CD4-positive, alpha-beta T cell (primary cell): ENCODE measurements around the gene ATG4D. TPM values are rescaled to one million over a fixed set of nuclear protein-coding genes. Genes with fewer than 3 reads are reported as not detected.

Experiments used
- ATAC-seq: fragments of 200-7000 bp; cut with Tn5 transposase; one replicate; pipeline ENCODE4 v1.10.0; 2022; ENCODE audit warnings: mild to moderate bottlenecking; ENCODE audit not compliant: poor library complexity
- CTCF ChIA-PET: fragments of 350-600 bp; sonication (Branson Sonifier 250); formaldehyde crosslinking; loops from one replicate; lab custom pipeline; 2021; ENCODE audit warnings: antibody characterized with exemption, inconsistent platforms; lab: Charles Lee
- POLR2A ChIA-PET: fragments of 350-600 bp; sonication (Branson Sonifier 250); formaldehyde crosslinking; loops from one replicate; lab custom pipeline; 2021; ENCODE audit warnings: antibody characterized with exemption, inconsistent platforms; lab: Charles Lee
- DNase-seq, 14 experiments: peaks; one replicate each; pipeline ENCODE4 v3.0.0-alpha.2; 2013 to 2020; ENCODE audit warnings: mixed read lengths in 2 of 14
- H3K27ac ChIP-seq, 2 donors: one replicate each; pipeline versions ENCODE4 v1.5.1 to v1.7.0; 2013; ENCODE audit warnings: low read length in 2 of 2, low read depth in 1 of 2, mild to moderate bottlenecking in 1 of 2
- H3K27me3 ChIP-seq, 2 experiments: 1 replicate in 1 of 2; 2 replicates in 1 of 2; pipeline versions ENCODE4 v1.6.1 to v1.7.0; 2013; ENCODE audit warnings: low read length in 2 of 2, control low read depth in 1 of 2, mild to moderate bottlenecking in 1 of 2, moderate library complexity in 1 of 2; ENCODE audit not compliant: insufficient read depth in 2 of 2, control insufficient read depth in 1 of 2
- H3K36me3 ChIP-seq: one replicate; pipeline ENCODE4 v1.6.1; 2013; ENCODE audit warnings: low read length, control low read depth; ENCODE audit not compliant: insufficient read depth
- H3K4me1 ChIP-seq: one replicate; pipeline ENCODE4 v1.6.1; 2013; ENCODE audit warnings: low read length, control low read depth; ENCODE audit not compliant: insufficient read depth
- H3K4me3 ChIP-seq: one replicate; pipeline ENCODE4 v1.5.1; 2013; ENCODE audit warnings: mild to moderate bottlenecking, low read length, moderate library complexity
- H3K9me3 ChIP-seq, 2 experiments: 1 replicate in 1 of 2; 2 replicates in 1 of 2; pipeline versions ENCODE4 v1.6.1 to v1.7.0; 2013; ENCODE audit warnings: low read length in 2 of 2, mild to moderate bottlenecking in 2 of 2, control low read depth in 1 of 2, moderate library complexity in 1 of 2; ENCODE audit not compliant: control insufficient read depth in 1 of 2, insufficient read depth in 1 of 2
- H3K27ac Mint-ChIP-seq: one replicate; pipeline ENCODE4 v1.8.0; 2020; ENCODE audit warnings: mixed read lengths
- H3K27me3 Mint-ChIP-seq: one replicate; pipeline ENCODE4 v1.8.0; 2021; ENCODE audit warnings: mixed read lengths
- H3K36me3 Mint-ChIP-seq: one replicate; pipeline ENCODE4 v1.8.0; 2021; ENCODE audit warnings: low read depth, mixed read lengths
- H3K4me1 Mint-ChIP-seq: one replicate; pipeline ENCODE4 v1.8.0; 2021; ENCODE audit warnings: low read depth, mixed read lengths
- H3K4me3 Mint-ChIP-seq: one replicate; pipeline ENCODE4 v1.8.0; 2020; ENCODE audit warnings: mild to moderate bottlenecking, mixed read lengths
- H3K9me3 Mint-ChIP-seq: one replicate; pipeline ENCODE4 v1.8.0; 2020; ENCODE audit warnings: mixed read lengths
- intact Hi-C, 2 experiments: fragments of 100-400 bp; cut with DNase I in 1 of 2; cut with micrococcal nuclease in 1 of 2; formaldehyde crosslinking; loops; one replicate each; pipeline versions ENCODE4 v1.15.1 to v1.9.0; 2023 to 2025; cut with DNase I, micrococcal nuclease
- polyA plus RNA-seq, 2 donors: library from polyadenylated mRNA; unstranded; fragments of 120-200 nt; gene quantifications; one replicate each; pipeline ENCODE4 v1.2.1, GENCODE V29; 2013
- total RNA-seq, 174 experiments: library from RNA in 2 of 174; stranded (reverse) in 2 of 174; gene quantifications; one replicate each; pipeline ENCODE4 v1.2.3 and lab custom pipeline; 2021 to 2026
- TF ChIP-seq, protein P1 (sequence below): fragments of 200-600 bp; IDR thresholded peaks from one replicate; pipeline ENCODE4 v1.8.0; 2022; ENCODE audit warnings: antibody characterized with exemption, mild to moderate bottlenecking

Gene ATG4D
- total RNA-seq (10 to 100 TPM; 81.1 to 84.6 TPM), total RNA-seq (lab: John Stamatoyannopoulos, UW) (12.9 to 49.2 (median 29.3) reads per million in 172 experiments)
- 27.8 TPM for polyA plus RNA-seq (2013, experiment 1 of 2)
- 29.0 TPM for polyA plus RNA-seq (2013, experiment 2 of 2)

DNA sequence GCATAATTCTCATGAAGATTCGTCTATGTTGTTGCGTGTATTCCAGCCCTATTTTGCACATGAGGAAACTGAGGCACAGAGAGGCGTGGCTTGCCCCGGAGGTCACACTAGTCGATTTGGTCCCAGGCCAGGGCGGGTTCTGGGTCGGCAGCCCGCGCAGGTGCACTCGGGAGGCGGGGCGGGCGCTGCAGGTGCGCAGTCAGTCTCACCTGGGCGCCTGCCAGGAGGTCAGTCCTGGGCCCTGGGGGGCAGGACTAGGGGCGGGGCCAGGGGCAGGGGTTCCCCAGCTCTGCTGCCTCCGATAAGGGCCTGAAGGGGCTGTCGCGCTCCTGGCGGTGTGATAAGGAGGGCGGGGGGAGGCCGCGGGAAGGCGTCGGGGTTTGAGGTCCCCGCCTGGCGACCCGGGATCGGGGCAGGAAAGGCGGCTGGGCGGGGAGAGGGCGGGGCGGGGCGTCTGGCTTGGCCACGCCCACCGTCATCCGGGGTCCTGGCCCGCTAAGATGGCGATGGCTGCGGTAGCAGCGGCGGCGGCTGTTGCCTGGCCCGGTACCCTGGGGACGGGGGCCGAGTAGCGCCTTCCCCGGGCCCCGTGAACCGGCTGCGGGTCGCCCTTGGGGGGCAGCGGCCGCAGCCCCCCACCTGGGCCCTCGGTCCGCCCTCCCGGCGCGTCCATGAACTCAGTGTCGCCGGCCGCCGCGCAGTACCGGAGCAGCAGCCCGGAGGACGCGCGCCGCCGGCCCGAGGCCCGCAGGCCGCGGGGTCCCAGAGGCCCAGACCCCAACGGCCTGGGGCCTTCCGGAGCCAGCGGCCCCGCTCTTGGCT lies at the start of gene ATG4D:
Gene ATG4D, plus strand, starts transcription at position 485 of the 822 bp plus-strand sequence. Its CDS starts 187 bp downstream, at position 672.
- intact Hi-C loops, result loop anchor here (1.0 to 5.0 kb wide), 4 partner anchors 23 to 110 kb away; partner anchors contain the start of genes KEAP1 (in 1 of the 2) and KRI1 (in 1 of the 2)
- POLR2A ChIA-PET, result interaction anchor here (0.7 to 1.7 kb wide), 4 partner anchors 11 to 174 kb away, joined by 3 to 9 read pairs (median 6); partner anchors contain the start of genes CDKN2D and KRI1

DNA sequence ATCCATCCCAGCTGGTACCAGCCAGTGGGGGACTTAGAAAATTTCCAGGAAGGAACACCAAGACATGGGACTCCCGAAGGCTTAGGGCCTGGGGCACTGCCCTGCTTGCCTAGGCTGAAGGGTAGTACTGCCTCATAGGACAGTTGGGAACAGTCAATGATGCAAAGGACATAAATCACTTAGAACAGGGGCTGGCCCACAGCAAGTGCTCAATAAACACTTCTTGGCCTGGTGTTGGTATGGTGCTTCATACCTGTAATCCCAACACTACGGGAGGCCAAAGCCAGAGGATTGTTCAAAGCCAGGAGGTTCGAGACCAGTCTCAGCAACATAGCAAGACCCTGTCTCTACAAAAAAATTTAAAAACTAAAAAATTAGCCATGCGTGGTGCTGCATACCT lies 46.3 kb upstream of the ATG4D start:
- Histone ChIP-seq H3K27me3 (no peaks in the 10 kb centered on the region), H3K27ac (no peak overlapping the region), H3K9me3 (no peaks in the 10 kb centered on the region), H3K36me3 (peaks cover 39% of the 10 kb centered on the region), H3K4me1 (peaks cover 48% of the 10 kb centered on the region), H3K4me3 (no peak overlapping the region)
- peaks cover 33% of the 10 kb centered on the region for H3K36me3 Mint-ChIP-seq
- CTCF ChIA-PET, result interaction anchor here (0.7 kb wide), 1 partner anchor 69 kb away, joined by 3 read pairs; no protein-coding TSS in a partner anchor
- no peaks in the 10 kb centered on the region for H3K27me3 Mint-ChIP-seq
- H3K4me1 Mint-ChIP-seq, result peaks cover 25% of the 10 kb centered on the region
- POLR2A ChIA-PET, result no interaction called here
- intact Hi-C loops, result no loop called here
- H3K27ac Mint-ChIP-seq, result no peak overlapping the region
- H3K9me3 Mint-ChIP-seq, result no peaks in the 10 kb centered on the region
- ATAC-seq (no peak), DNase-seq (no peak)
- H3K4me3 Mint-ChIP-seq, result peak overlapping the region; percentile 57
- TF ChIP-seq, protein P1, sequence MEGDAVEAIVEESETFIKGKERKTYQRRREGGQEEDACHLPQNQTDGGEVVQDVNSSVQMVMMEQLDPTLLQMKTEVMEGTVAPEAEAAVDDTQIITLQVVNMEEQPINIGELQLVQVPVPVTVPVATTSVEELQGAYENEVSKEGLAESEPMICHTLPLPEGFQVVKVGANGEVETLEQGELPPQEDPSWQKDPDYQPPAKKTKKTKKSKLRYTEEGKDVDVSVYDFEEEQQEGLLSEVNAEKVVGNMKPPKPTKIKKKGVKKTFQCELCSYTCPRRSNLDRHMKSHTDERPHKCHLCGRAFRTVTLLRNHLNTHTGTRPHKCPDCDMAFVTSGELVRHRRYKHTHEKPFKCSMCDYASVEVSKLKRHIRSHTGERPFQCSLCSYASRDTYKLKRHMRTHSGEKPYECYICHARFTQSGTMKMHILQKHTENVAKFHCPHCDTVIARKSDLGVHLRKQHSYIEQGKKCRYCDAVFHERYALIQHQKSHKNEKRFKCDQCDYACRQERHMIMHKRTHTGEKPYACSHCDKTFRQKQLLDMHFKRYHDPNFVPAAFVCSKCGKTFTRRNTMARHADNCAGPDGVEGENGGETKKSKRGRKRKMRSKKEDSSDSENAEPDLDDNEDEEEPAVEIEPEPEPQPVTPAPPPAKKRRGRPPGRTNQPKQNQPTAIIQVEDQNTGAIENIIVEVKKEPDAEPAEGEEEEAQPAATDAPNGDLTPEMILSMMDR, result no peak

More for the DNA sequence above, at the start of gene ATG4D:
- H3K27ac Mint-ChIP-seq, result peak within 1 kb of the TSS; percentile 79
- peaks cover 18% of the 10 kb centered on the region for H3K4me1 Mint-ChIP-seq
- Histone ChIP-seq H3K36me3 (peaks cover 18% of the 10 kb centered on the region), H3K4me3 (peak within 1 kb of the TSS; percentile 90), H3K27me3 (peaks cover 0 to 3% of the 10 kb centered on the region in 2 experiments), H3K9me3 (no peaks in the 10 kb centered on the region), H3K4me1 (peaks cover 27% of the 10 kb centered on the region), H3K27ac (peak within 1 kb of the TSS; percentile 48 to 78)
- ATAC-seq, result peak; percentile 86
- peaks cover 5% of the 10 kb centered on the region for H3K27me3 Mint-ChIP-seq
- no peaks in the 10 kb centered on the region for H3K9me3 Mint-ChIP-seq
- peaks cover 11% of the 10 kb centered on the region for H3K36me3 Mint-ChIP-seq
- H3K4me3 Mint-ChIP-seq, result peak within 1 kb of the TSS; percentile 89
- DNase-seq, result peak; percentile 68 to 92 (median 80)
- CTCF ChIA-PET, result interaction anchor here (1.3 to 3.7 kb wide), 2 partner anchors 10 to 24 kb away, joined by 3 to 24 read pairs; partner anchors contain the start of genes CDKN2D and KRI1
- TF ChIP-seq, protein P1, result no peak

DNA sequence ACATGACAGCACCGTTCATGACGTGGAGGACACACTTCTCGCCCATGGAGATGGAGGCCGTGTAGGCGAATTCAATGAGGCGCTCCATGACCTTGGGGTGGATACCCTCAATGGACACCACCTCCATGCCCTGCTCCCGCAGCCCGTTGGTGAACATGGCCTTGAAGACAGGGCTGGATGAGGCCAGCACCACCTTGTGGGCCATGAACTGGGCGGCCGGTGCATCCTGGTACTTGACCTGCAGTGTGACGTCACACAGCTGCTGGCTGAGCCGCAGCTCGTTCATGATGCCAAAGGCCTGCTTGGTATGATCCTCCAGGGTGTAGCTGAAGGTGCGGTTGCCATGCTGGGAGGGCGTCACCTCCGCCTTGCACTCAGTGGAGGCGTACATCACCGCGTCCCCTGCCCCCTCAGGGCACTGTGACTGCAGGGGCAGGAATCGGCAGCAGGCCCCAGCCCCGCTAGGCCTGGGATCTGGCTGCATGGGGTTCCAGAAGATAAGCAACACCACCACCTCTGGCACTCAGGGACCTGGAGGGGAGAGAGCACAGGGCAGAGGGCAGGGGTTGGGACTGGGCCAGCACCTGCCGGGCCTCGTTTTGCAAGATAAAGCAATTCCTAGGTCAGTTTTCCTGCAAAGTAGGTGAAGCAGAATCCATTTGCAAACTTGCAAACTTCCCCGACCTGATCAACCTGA lies 44.0 kb upstream of the ATG4D start:
- TF ChIP-seq, protein P1, result no peak
- ChIA-PET CTCF (interaction anchor here (1.3 kb wide), 1 partner anchor 16 kb away, joined by 3 read pairs; no protein-coding TSS in a partner anchor), POLR2A (interaction anchor here (0.7 kb wide), 1 partner anchor 202 kb away, joined by 3 read pairs; the partner anchor contains the start of gene QTRT1)
- DNase-seq, result no peak
- Histone ChIP-seq H3K4me1 (peaks cover 54% of the 10 kb centered on the region), H3K27ac (no peak overlapping the region), H3K9me3 (no peaks in the 10 kb centered on the region), H3K27me3 (no peaks in the 10 kb centered on the region), H3K36me3 (peaks cover 33% of the 10 kb centered on the region), H3K4me3 (no peak overlapping the region)
- intact Hi-C loops, result loop anchor here (5.0 to 10.0 kb wide), 2 partner anchors 43 to 155 kb away; partner anchors contain the start of genes ATG4D (in 1 of the 2) and ILF3 (in 1 of the 2)
- H3K4me1 Mint-ChIP-seq, result peaks cover 28% of the 10 kb centered on the region
- peaks cover 27% of the 10 kb centered on the region for H3K36me3 Mint-ChIP-seq
- H3K4me3 Mint-ChIP-seq, result peak overlapping the region; percentile 87
- no peak for ATAC-seq
- H3K27ac Mint-ChIP-seq, result no peak overlapping the region
- H3K9me3 Mint-ChIP-seq, result no peaks in the 10 kb centered on the region
- H3K27me3 Mint-ChIP-seq, result no peaks in the 10 kb centered on the region
